HFF-Myc (cell line): Measurements from ENCODE around the gene PTPN7.

Experiments used
- DNase-seq: peaks from one replicate; pipeline ENCODE4 v3.0.0-alpha.2; 2011; ENCODE audit warnings: low read depth; ENCODE audit errors: extremely low read depth
- H3K4me3 ChIP-seq: replicated peaks from 2 replicates; pipeline ENCODE4 v1.5.1; 2011; ENCODE audit warnings: low read depth, mild to moderate bottlenecking, control low read depth, low read length
- CTCF ChIP-seq: IDR thresholded peaks from 2 replicates; pipeline ENCODE4 v1.5.1; 2012; ENCODE audit warnings: mild to moderate bottlenecking, low read depth, low read length, control low read depth; ENCODE audit errors: missing control alignments

PTPN7 gene

DNA sequence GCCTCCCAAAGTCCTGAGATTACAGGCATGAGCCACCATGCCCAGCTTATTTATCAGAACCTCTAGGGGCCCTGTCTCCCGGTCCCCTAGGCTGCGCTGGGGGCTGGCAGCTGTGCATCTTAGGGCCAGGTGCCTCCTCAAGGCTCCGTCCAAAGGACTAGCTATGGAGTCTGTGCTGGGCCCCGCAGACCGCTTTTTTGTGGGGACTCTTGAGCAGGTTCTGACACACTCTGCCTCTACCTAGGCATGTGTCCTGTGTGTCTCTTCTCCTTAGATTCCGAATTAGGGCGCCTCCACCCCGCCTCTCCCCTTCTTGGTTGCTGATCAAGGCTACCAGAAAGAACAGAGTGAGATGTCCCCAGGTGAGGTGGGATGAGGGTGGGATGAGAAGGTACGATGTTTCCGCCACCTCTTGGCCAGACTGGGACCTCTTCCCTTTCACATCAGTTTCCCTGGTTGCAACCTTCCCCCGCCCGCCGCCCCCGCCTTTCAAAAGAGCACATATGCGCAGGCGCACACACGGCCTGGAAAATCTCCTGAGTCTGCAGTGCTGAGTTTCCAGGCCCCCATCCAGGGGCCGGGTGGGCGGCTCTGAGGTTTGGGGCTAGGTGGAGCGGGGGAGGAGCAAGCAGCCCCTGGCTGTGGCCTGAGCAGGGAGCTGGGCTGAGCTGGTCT, 5.0 kb upstream of the PTPN7 start:
- no peak for TF ChIP-seq CTCF
- no peak overlapping the region for H3K4me3 ChIP-seq
- no peak for DNase-seq

- TF ChIP-seq CTCF, result no peak
- no peak overlapping the region for H3K4me3 ChIP-seq
- no peak for DNase-seq
Observed at GRCh38 chr1:202164271-202165037, 4.1 kb upstream of the PTPN7 start.

DNA sequence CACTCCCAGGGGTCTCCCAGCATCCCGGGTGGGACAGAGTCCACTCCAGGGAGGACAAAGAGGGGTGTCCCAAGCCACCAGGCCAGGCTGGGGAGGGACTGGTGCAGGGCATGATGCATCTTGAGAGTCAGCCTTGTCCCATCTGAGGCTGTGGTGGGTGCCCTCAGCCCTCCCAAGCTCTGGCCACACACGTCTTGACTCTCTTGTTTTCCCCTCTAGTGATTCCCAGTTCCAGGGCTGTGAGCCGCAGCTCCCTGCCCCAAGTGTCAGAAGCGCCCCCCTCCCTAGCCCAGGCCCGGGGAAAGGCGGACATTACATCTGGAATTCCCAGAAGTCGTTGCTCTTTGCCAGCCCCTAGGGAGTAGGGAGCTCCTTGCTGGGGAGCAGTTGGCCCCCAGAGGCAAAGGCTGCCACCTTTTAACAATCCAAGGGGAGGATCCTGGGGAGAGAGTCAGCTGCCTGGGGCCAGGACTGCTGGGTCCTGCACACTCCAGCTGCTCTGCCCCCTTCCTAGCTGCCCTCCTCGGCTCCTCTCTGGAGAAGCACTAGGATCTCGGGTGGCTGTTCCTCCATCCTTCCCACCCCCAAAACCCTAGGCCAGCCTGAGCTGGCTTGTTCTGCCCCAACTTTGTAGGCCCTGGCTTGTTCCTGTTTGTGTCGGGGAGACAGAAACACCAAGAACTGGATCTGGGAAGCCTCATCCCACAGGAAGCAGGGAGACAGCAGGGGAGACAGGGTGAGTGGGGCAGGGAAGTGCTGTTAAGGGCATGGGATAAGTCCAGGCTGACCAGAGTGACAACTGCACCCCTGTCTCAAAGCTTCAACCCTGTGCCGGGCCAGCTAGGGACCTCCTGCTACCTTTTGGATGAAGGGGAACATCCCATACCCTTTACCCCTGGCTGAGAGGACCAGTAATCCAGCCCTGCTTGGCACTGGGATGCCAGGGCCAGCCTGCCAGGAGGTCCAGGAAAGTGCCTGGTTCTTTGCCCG, 3.2 kb upstream of the PTPN7 start:
- no peak for DNase-seq
- TF ChIP-seq CTCF, result no peak
- H3K4me3 ChIP-seq, result no peak overlapping the region

- no peak overlapping the region for H3K4me3 ChIP-seq
- DNase-seq, result no peak
- TF ChIP-seq CTCF, result no peak
Observed at GRCh38 chr1:202162418-202163280, 2.2 kb upstream of the PTPN7 start.

GRCh38 chr1:202162047-202162417, 1.6 kb upstream of the PTPN7 start:
- H3K4me3 ChIP-seq, result no peak overlapping the region
- TF ChIP-seq CTCF, result no peak
- DNase-seq, result no peak
